ENCODE results near the gene DAPK1. TPM values are rescaled to one million over a fixed set of nuclear protein-coding genes. Genes with fewer than 3 reads are reported as not detected.

The DAPK1 gene
- total and polyA plus RNA-seq, 2 experiments from 2014 or later, result 44.4 to 62.3 TPM

- no peaks in the 10 kb centered on the region for H3K27me3 ChIP-seq
- H2AFZ ChIP-seq, result no peak overlapping the region
- no peak overlapping the region for H3K27ac ChIP-seq
- no peaks in the 10 kb centered on the region for H3K9me2 ChIP-seq (replicated peaks; ENCODE audit: insufficient read depth)
- H3K79me2 ChIP-seq, result peaks cover 31% of the 10 kb centered on the region
- H3K4me3 ChIP-seq, result no peak overlapping the region
- H3K36me3 ChIP-seq (replicated peaks; ENCODE audit: insufficient read depth, low read depth), result no peaks in the 10 kb centered on the region
- no peak for DNase-seq (ENCODE audit: low spot score)
- WGBS (ENCODE audit: low lambda C conversion rate, missing lambda C conversion rate), result 97% methylated on average over 22 of the region's 23 CpGs
- no peak for TF ChIP-seq EZH2 (IDR thresholded peaks at IDR 0.05; ENCODE audit: borderline replicate concordance)
- no peak for TF ChIP-seq CTCF (IDR thresholded peaks at IDR 0.05; ENCODE audit: poor library complexity)
- H4K20me1 ChIP-seq (ENCODE audit: insufficient read depth, poor library complexity, severe bottlenecking), result no peaks in the 10 kb centered on the region
- H3K4me1 ChIP-seq (ENCODE audit: insufficient read depth), result peaks cover 19% of the 10 kb centered on the region
- H3K9me3 ChIP-seq (ENCODE audit: low read depth), result no peaks in the 10 kb centered on the region
- H3K4me2 ChIP-seq, result no peak overlapping the region
These were observed 107.4 kb downstream of the DAPK1 start for GRCh38 chr9:87604886-87605588.

GRCh38 chr9:87605676-87606075 lies 108.0 kb downstream of the DAPK1 start:
- Histone ChIP-seq H3K36me3 (replicated peaks; ENCODE audit: insufficient read depth, low read depth) (no peaks in the 10 kb centered on the region), H3K27me3 (no peaks in the 10 kb centered on the region), H3K9me2 (replicated peaks; ENCODE audit: insufficient read depth) (no peaks in the 10 kb centered on the region), H4K20me1 (ENCODE audit: insufficient read depth, poor library complexity, severe bottlenecking) (no peaks in the 10 kb centered on the region), H2AFZ (no peak overlapping the region), H3K9me3 (ENCODE audit: low read depth) (no peaks in the 10 kb centered on the region), H3K4me2 (no peak overlapping the region), H3K4me1 (ENCODE audit: insufficient read depth) (peaks cover 13% of the 10 kb centered on the region), H3K4me3 (no peak overlapping the region), H3K27ac (no peak overlapping the region), H3K79me2 (peaks cover 27% of the 10 kb centered on the region)
- 77% methylated on average over 10 of the region's 10 CpGs for WGBS (ENCODE audit: low lambda C conversion rate, missing lambda C conversion rate)
- TF ChIP-seq EZH2phosphoT487 (IDR thresholded peaks at IDR 0.05; ENCODE audit: low read depth, severe bottlenecking, unreplicated experiment) (no peak), EZH2 (IDR thresholded peaks at IDR 0.05; ENCODE audit: borderline replicate concordance) (no peak), CTCF (IDR thresholded peaks at IDR 0.05; ENCODE audit: poor library complexity) (no peak)
- DNase-seq (ENCODE audit: low spot score), result no peak

DNA sequence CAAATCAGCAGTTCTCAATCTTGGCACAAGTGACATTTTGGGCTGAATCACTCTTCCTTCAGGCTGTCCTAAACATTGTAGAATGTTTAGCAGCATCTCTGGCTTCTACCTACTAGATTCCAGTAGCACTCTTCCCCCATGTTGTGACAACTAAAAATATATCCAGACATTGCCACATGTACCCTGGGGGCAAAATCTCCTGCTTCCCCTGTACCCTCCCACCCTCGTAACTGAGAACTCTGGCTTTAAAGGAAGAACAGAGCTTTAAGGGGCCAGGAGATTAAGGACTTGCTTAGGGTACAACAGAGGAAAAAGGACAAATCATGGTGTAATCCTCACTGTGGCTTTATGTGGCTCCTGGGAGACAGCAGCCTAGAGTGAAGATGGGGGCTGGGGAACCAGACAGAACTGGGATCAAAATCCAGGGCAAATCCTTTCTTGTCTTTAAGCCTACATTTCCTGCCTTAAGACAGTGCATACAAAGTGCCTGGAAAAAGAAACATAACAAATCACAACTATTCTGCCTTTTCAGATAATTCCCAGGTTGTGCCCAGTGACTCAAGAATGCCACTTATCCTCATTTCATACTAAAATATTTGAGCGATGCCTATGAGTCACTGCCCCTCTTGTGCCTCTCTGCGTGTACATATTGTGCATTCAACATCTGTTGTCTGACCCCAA lies 109.3 kb downstream of the DAPK1 start:
- DNase-seq (ENCODE audit: low spot score), result no peak
- Histone ChIP-seq H2AFZ (no peak overlapping the region), H3K79me2 (peaks cover 23% of the 10 kb centered on the region), H3K4me2 (no peak overlapping the region), H3K9me2 (replicated peaks; ENCODE audit: insufficient read depth) (no peaks in the 10 kb centered on the region), H4K20me1 (ENCODE audit: insufficient read depth, poor library complexity, severe bottlenecking) (no peaks in the 10 kb centered on the region), H3K36me3 (replicated peaks; ENCODE audit: insufficient read depth, low read depth) (no peaks in the 10 kb centered on the region), H3K4me1 (ENCODE audit: insufficient read depth) (peaks cover 11% of the 10 kb centered on the region), H3K4me3 (no peak overlapping the region), H3K27me3 (no peaks in the 10 kb centered on the region), H3K27ac (peak overlapping the region; percentile 57), H3K9me3 (ENCODE audit: low read depth) (no peaks in the 10 kb centered on the region)
- TF ChIP-seq EZH2phosphoT487 (IDR thresholded peaks at IDR 0.05; ENCODE audit: low read depth, severe bottlenecking, unreplicated experiment) (no peak), EZH2 (IDR thresholded peaks at IDR 0.05; ENCODE audit: borderline replicate concordance) (no peak), CTCF (IDR thresholded peaks at IDR 0.05; ENCODE audit: poor library complexity) (no peak)
- 65% methylated on average over 3 of the region's 3 CpGs for WGBS (ENCODE audit: low lambda C conversion rate, missing lambda C conversion rate)
